ENCODE measurements around the gene RBM4B. TPM values are rescaled to one million over a fixed set of nuclear protein-coding genes. Genes with fewer than 3 reads are reported as not detected.

RBM4B gene
- total RNA-seq, 2 experiments from 2014 or later: 18.7 to 21.5 TPM

DNA sequence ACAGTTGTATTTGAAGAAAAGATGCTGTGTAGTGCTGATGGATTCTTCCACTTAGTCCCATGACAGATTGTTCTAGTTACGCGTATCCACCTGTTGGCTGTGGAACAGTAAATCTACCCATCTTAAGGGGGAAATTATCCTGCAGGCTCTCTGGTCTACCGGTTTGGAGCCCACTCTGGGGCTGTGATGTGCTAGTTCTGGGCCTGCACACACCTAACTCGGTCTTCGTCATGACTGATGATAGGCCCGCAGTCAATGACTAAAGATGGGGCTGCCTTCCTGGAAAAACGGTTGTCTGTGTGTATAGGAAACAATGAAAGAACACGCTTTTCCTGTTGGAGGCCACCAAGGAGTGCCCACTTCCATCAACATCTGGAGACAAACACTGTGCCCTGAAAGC is 6.2 kb upstream of the RBM4B start:
- POLR2A ChIA-PET: no interaction called here
- ATAC-seq (no peak), DNase-seq (no peak)
- H3K27me3 Mint-ChIP-seq (ENCODE audit: low read depth): no peaks in the 10 kb centered on the region
- no peaks in the 10 kb centered on the region for H3K4me1 Mint-ChIP-seq (ENCODE audit: low read depth)
- H3K4me3 Mint-ChIP-seq: no peak overlapping the region
- H3K9me3 Mint-ChIP-seq (ENCODE audit: insufficient read depth): no peaks in the 10 kb centered on the region
- H3K36me3 Mint-ChIP-seq (ENCODE audit: low read depth): no peaks in the 10 kb centered on the region
- CTCF ChIA-PET: no interaction called here
- H3K27ac Mint-ChIP-seq: no peak overlapping the region

DNA sequence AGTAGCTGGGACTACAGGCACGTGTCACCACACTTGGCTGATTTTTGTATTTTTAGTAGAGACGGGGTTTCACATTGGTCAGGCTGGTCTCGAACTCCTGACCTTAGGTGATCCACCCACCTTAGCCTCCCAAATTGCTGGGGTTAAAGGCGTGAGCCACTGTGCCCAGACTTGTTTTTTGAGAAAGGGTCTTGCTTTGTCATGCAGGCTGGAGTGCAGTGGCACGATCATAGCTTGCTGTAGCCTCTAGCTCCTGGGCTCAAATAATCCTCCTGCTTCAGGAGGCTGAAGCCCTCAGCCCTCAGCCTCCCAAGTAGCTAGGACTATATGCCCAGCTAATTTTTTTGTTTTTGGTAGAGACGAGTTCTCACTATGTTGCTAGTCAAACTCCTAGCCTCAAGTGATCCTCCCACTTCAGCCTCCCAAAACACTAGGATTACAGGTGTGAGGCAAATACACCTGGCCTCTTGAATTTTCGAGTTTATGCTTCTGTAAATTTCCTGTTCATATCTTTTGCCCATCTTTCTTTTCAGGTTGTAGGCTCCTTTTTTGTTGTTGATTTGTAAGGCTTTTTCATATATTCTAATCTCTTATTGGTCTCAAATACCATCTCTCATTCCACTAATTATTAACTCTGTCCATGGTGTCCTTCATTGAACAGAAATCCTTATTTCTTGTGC is 3.4 kb upstream of the RBM4B start:
- POLR2A ChIA-PET: no interaction called here
- no peaks in the 10 kb centered on the region for H3K27me3 Mint-ChIP-seq (ENCODE audit: low read depth)
- H3K9me3 Mint-ChIP-seq (ENCODE audit: insufficient read depth): no peaks in the 10 kb centered on the region
- ATAC-seq (no peak), DNase-seq (no peak)
- no peak overlapping the region for H3K27ac Mint-ChIP-seq
- H3K4me1 Mint-ChIP-seq (ENCODE audit: low read depth): peaks cover 20% of the 10 kb centered on the region
- H3K4me3 Mint-ChIP-seq: no peak overlapping the region
- CTCF ChIA-PET: interaction anchor here (1.1 to 1.6 kb wide), 4 partner anchors 42 to 252 kb away, joined by 3 to 7 read pairs (median 4); partner anchors contain the start of gene RBM4
- peaks cover 13% of the 10 kb centered on the region for H3K36me3 Mint-ChIP-seq (ENCODE audit: low read depth)

DNA sequence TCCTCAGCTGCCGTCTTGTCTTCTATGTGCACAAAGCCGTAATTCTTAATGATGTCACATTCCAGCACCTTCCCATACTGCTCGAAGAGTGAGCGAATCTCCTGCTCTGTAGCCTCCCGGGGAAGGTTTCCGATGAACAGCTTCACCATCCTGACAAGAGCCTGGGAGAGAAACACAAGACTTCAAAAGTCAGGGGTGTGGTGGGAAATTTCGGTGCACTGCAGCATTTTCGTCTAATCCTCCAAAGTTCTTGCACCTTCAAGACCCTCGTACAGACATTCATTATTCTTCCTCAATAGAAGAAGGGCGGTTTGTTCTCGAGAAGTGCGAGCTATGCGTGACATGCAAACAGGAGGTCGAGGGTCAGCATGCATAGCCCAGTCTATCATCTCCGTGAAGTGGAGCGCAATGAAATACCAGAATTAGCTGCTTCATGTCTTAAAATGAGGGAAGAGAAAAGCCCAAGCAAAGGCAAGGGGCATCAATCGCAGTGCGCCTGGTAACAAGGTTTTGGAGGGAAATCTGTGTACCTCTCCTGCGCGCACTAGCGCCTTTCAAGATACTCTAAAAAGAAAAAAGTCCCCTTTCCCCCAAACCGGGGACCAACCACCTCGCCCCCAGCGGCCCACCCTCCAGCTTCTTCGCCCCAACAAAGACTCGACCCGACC is 622 bp downstream of the RBM4B start:
- CTCF ChIA-PET: interaction anchor here (0.6 to 3.9 kb wide), 48 partner anchors 9 to 636 kb away, joined by 3 to 70 read pairs (median 8); partner anchors contain the start of genes ACTN3, CCDC87, CCS and CTSF
- peaks cover 35% of the 10 kb centered on the region for H3K4me1 Mint-ChIP-seq (ENCODE audit: low read depth)
- H3K4me3 Mint-ChIP-seq: peak overlapping the region; percentile 95
- POLR2A ChIA-PET: interaction anchor here (0.7 to 3.1 kb wide), 14 partner anchors 9 to 197 kb away, joined by 3 to 40 read pairs (median 4); partner anchors contain the start of genes DPP3, RBM14, RBM4 and RCE1
- peaks cover 27% of the 10 kb centered on the region for H3K36me3 Mint-ChIP-seq (ENCODE audit: low read depth)
- no peak for DNase-seq
- no peaks in the 10 kb centered on the region for H3K27me3 Mint-ChIP-seq (ENCODE audit: low read depth)
- no peak for ATAC-seq
- peak overlapping the region; percentile 99 for H3K27ac Mint-ChIP-seq
- H3K9me3 Mint-ChIP-seq (ENCODE audit: insufficient read depth): no peaks in the 10 kb centered on the region

DNA sequence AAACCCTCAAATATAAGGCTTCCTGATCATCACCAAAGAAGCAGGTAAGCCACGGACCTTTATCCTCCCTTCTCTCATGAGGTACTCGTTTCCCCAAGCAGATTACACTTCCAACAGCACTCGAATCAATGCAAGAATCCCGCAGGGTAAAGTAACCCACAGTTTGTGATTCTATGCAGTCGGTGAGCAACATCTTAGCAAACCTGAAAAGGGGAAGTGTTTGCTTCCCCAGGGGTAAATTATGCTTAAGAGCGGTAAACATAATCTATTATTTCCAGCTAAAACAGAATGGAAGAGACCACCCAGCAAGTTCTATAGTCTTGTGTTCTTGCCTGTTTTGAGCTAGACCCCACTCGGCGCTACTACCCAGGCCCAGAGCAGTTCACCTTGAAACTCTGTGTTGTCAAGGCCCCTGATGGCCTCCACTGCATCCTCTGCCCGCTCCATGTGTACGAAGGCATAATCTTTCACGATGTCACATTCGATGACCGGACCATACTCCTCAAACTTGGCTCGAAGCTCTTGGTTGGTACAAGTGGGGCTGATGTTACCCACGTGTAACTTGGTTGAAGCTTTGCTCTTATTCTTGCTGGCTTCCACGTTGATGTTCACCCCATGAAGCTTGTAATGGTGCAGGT is 1.3 kb downstream of the RBM4B start:
- peak overlapping the region; percentile 95 for H3K4me3 Mint-ChIP-seq
- DNase-seq: no peak
- POLR2A ChIA-PET: interaction anchor here (1.0 to 3.1 kb wide), 7 partner anchors 31 to 166 kb away, joined by 3 to 40 read pairs (median 6); partner anchors contain the start of genes RBM14, RBM4 and RCE1
- H3K36me3 Mint-ChIP-seq (ENCODE audit: low read depth): peaks cover 27% of the 10 kb centered on the region
- peaks cover 36% of the 10 kb centered on the region for H3K4me1 Mint-ChIP-seq (ENCODE audit: low read depth)
- H3K9me3 Mint-ChIP-seq (ENCODE audit: insufficient read depth): no peaks in the 10 kb centered on the region
- CTCF ChIA-PET: interaction anchor here (0.9 to 3.9 kb wide), 19 partner anchors 12 to 388 kb away, joined by 3 to 70 read pairs (median 16); partner anchors contain the start of genes ACTN3, CCDC87, CCS and MRPL11
- H3K27me3 Mint-ChIP-seq (ENCODE audit: low read depth): no peaks in the 10 kb centered on the region
- H3K27ac Mint-ChIP-seq: peak overlapping the region; percentile 99
- no peak for ATAC-seq

DNA sequence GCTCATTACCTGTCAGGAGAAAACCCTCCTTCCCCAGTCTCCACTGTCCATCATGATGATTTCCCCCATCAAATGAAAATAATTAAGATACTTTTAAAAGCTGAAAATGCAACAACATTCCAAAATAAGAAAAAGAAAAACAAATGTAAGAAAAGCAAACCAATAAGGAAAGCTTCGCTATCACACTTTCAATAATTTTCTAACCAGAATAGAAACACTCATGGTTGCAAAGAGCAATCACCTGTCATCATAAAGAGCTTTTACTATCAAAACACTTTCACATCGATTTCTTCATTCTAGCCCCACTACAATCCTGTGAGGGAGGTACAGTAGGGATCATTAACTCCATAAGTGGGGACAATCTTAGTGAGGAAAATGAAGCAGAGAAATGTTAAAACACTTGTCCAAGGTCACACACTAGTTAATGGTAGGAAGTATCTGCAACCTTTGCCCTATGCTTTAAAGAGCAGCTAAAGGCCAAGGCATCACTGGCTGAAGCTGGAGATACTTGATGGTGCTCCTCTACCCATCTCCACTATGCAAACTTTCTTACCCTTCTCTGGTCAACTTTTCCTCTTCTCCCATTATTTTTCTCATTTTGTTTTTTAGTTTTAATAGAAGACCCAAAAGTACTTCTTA is 2.6 kb downstream of the RBM4B start:
- Mint-ChIP-seq H3K27me3 (ENCODE audit: low read depth) (no peaks in the 10 kb centered on the region), H3K36me3 (ENCODE audit: low read depth) (peaks cover 30% of the 10 kb centered on the region), H3K9me3 (ENCODE audit: insufficient read depth) (no peaks in the 10 kb centered on the region), H3K4me1 (ENCODE audit: low read depth) (peaks cover 42% of the 10 kb centered on the region), H3K4me3 (peak overlapping the region; percentile 15), H3K27ac (no peak overlapping the region)
- ChIA-PET CTCF (interaction anchor here (0.6 to 1.0 kb wide), 2 partner anchors 23 to 97 kb away, joined by 3 read pairs; no protein-coding TSS in a partner anchor), POLR2A (no interaction called here)
- ATAC-seq: no peak
- no peak for DNase-seq

DNA sequence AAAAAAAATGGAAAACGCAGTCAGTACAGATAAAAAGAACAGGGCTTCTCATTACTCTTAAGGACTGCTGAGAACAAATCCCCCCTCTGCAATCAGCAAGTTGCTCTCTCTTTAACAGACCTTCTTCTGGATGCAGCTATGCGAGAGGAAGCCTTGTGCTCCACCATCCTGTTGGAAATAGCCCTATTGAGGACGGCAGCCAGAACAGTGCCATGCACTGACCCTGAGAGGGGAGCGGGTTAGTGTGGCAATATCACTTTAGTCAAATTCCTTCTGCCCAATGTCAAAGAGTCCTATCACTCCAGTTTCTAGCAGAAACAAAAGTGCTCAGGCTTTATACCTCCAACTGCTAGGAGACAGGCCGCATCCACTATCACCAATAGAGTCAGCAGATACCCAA is 6.9 kb downstream of the RBM4B start:
- no peak for ATAC-seq
- ChIA-PET POLR2A (no interaction called here), CTCF (interaction anchor here (1.2 kb wide), 1 partner anchor 79 kb away, joined by 5 read pairs; no protein-coding TSS in a partner anchor)
- H3K4me1 Mint-ChIP-seq (ENCODE audit: low read depth): peaks cover 24% of the 10 kb centered on the region
- H3K4me3 Mint-ChIP-seq: no peak overlapping the region
- no peaks in the 10 kb centered on the region for H3K9me3 Mint-ChIP-seq (ENCODE audit: insufficient read depth)
- H3K27me3 Mint-ChIP-seq (ENCODE audit: low read depth): no peaks in the 10 kb centered on the region
- no peak for DNase-seq
- H3K36me3 Mint-ChIP-seq (ENCODE audit: low read depth): peaks cover 48% of the 10 kb centered on the region
- no peak overlapping the region for H3K27ac Mint-ChIP-seq

DNA sequence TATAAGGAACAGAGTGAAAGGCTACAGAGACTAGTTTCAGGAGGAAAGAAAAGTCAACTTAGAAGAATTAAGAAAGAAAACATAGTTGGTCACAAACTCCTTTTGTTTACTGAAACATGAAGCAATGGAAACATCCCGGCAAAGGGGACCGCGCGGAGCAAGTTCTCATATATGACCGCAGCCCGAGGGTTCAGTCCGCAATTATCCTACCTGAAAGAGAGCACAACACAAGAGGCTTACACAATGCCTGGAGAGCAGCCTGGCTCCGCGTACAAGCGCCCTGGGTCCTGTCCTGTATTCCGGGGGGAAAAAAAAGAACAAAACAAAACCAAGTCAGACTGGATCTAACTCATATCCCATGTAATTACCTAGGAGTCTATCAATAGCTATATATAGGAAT is 12.3 kb downstream of the RBM4B start:
- DNase-seq: no peak
- POLR2A ChIA-PET: interaction anchor here (0.6 to 1.3 kb wide), 3 partner anchors 13 to 294 kb away, joined by 3 to 7 read pairs (median 3); partner anchors contain the start of genes RBM4B and SLC29A2
- CTCF ChIA-PET: interaction anchor here (0.7 to 3.9 kb wide), 3 partner anchors 12 to 154 kb away, joined by 3 to 19 read pairs (median 3); partner anchors contain the start of gene RBM4B
- no peak overlapping the region for H3K27ac Mint-ChIP-seq
- no peaks in the 10 kb centered on the region for H3K27me3 Mint-ChIP-seq (ENCODE audit: low read depth)
- no peak overlapping the region for H3K4me3 Mint-ChIP-seq
- peaks cover 12% of the 10 kb centered on the region for H3K4me1 Mint-ChIP-seq (ENCODE audit: low read depth)
- peaks cover 61% of the 10 kb centered on the region for H3K36me3 Mint-ChIP-seq (ENCODE audit: low read depth)
- no peak for ATAC-seq
- H3K9me3 Mint-ChIP-seq (ENCODE audit: insufficient read depth): no peaks in the 10 kb centered on the region

DNA sequence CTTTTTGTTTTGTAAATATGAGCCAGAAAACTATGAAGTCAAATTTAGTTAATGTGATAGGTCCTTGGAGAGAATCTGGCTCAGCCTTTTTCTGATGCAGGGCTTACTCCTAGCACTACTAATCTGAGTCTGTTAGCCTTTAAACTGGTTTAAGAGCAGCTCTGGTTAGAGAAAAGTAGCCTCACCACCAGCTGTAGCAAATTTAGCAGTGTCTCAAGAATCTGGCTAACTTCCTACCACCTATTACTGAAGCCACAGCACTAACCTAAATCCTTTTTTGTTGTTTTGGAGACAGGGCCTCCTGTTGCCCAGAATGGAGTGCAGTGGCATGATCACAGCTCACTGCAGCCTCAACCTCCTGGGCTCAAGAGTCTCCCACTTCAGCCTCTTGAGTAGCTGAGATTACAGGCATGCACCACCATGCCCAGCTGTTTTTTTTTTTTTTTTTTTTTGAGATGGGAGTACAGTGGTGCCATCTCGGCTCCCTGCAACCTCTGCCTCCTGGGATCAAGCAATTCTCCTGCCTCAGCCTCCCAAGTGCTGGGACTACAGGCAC is 13.9 kb downstream of the RBM4B start:
- H3K4me3 Mint-ChIP-seq: no peak overlapping the region
- DNase-seq: no peak
- no peak for ATAC-seq
- peaks cover 5% of the 10 kb centered on the region for H3K4me1 Mint-ChIP-seq (ENCODE audit: low read depth)
- H3K36me3 Mint-ChIP-seq (ENCODE audit: low read depth): peaks cover 61% of the 10 kb centered on the region
- POLR2A ChIA-PET: no interaction called here
- H3K9me3 Mint-ChIP-seq (ENCODE audit: insufficient read depth): no peaks in the 10 kb centered on the region
- CTCF ChIA-PET: interaction anchor here (0.9 to 3.9 kb wide), 4 partner anchors 9 to 73 kb away, joined by 3 to 19 read pairs (median 4); partner anchors contain the start of gene RBM4B
- H3K27ac Mint-ChIP-seq: no peak overlapping the region
- H3K27me3 Mint-ChIP-seq (ENCODE audit: low read depth): no peaks in the 10 kb centered on the region

DNA sequence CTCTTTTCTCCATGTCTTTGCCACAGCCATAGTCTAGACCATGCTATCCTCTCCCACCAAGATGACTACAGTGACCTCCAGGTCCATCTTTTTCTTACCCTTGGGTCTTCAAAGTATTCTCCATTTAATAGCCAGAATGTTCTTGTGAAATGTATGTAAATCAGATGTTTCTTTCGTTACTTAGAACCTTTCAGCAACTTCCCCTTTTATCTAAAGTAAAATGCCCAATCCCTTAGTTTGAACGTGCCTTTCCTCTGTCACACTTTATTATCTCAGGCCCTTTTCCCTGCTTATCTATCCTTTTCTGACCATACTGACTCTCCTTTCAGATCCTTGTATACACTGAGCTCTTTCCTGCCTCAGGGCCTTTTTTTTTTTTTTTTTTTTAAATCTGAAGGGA is 17.9 kb downstream of the RBM4B start:
- Mint-ChIP-seq H3K27ac (peak overlapping the region; percentile 28), H3K4me3 (no peak overlapping the region)
- POLR2A ChIA-PET: interaction anchor here (0.9 to 1.3 kb wide), 3 partner anchors 22 to 43 kb away, joined by 3 read pairs; no protein-coding TSS in a partner anchor

DNA sequence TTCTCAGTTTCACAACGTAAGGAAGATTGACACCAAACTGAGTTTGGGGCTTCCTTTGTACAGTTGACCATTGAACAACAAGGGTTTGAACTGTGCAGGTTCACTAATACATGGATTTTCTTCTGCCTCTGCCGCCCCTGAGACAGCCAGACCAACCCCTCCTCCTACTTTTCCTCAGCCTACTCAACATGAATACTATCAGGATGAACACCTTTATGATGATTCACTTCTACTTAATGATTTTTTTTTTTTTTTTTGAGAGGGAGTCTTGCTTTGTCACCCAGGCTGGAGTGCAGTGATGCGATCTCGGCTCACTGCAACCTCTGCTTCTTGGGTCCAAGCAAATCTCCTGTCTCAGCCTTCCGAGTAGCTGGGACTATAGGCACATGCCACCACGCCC is 24.6 kb downstream of the RBM4B start:
- peaks cover 52% of the 10 kb centered on the region for H3K36me3 Mint-ChIP-seq (ENCODE audit: low read depth)
- H3K9me3 Mint-ChIP-seq (ENCODE audit: insufficient read depth): no peaks in the 10 kb centered on the region
- H3K4me3 Mint-ChIP-seq: no peak overlapping the region
- no peak for DNase-seq
- ChIA-PET CTCF (interaction anchor here (1.0 to 1.7 kb wide), 2 partner anchors 25 to 267 kb away, joined by 3 to 6 read pairs; partner anchors contain the start of gene RBM4B), POLR2A (interaction anchor here (1.0 to 1.5 kb wide), 3 partner anchors 15 to 37 kb away, joined by 3 to 5 read pairs (median 4); partner anchors contain the start of gene RBM4)
- no peak for ATAC-seq
- H3K27me3 Mint-ChIP-seq (ENCODE audit: low read depth): no peaks in the 10 kb centered on the region
- H3K27ac Mint-ChIP-seq: no peak overlapping the region
- H3K4me1 Mint-ChIP-seq (ENCODE audit: low read depth): peaks cover 3% of the 10 kb centered on the region

More for the DNA sequence above, 17.9 kb downstream of the RBM4B start:
- no peak for DNase-seq
- peaks cover 43% of the 10 kb centered on the region for H3K36me3 Mint-ChIP-seq (ENCODE audit: low read depth)
- H3K4me1 Mint-ChIP-seq (ENCODE audit: low read depth): peaks cover 5% of the 10 kb centered on the region
- no peaks in the 10 kb centered on the region for H3K9me3 Mint-ChIP-seq (ENCODE audit: insufficient read depth)
- CTCF ChIA-PET: interaction anchor here (0.8 to 4.5 kb wide), 2 partner anchors 18 to 41 kb away, joined by 3 to 16 read pairs; partner anchors contain the start of gene RBM4B
- no peak for ATAC-seq
- H3K27me3 Mint-ChIP-seq (ENCODE audit: low read depth): no peaks in the 10 kb centered on the region

Measured in activated CD8-positive, alpha-beta T cell treated with anti-CD3 and anti-CD28 coated beads, Interleukin-2, amount 10 ng/mL, durations not matched to agents 7 days and 5 days (primary cell).